Measurements from ENCODE around the gene DMD.

GRCh38 chrX:32370456-32371205 is 840.7 kb downstream of the DMD start:
- no peak for TF ChIP-seq POLR2A (IDR thresholded peaks at IDR 0.05)
- TF ChIP-seq CTCF (IDR thresholded peaks at IDR 0.05): no peak
